HG03342 (cell line): ENCODE measurements around the gene PRCD.
A peak's percentile ranks its signal among the peaks of the same experiment; 100 is the strongest.
"Not testable (repeated sequence)": the region's sequence is repeated elsewhere in the genome, so short reads cannot be mapped to it uniquely, and the experiment has no call there.

Experiments
- ATAC-seq: cut with Tn5 transposase; IDR thresholded peaks from one replicate; pipeline ENCODE4 v1.9.1; 2021; ENCODE audit warnings: mild to moderate bottlenecking, moderate library complexity; ENCODE audit not compliant: unreplicated experiment

Gene PRCD

DNA sequence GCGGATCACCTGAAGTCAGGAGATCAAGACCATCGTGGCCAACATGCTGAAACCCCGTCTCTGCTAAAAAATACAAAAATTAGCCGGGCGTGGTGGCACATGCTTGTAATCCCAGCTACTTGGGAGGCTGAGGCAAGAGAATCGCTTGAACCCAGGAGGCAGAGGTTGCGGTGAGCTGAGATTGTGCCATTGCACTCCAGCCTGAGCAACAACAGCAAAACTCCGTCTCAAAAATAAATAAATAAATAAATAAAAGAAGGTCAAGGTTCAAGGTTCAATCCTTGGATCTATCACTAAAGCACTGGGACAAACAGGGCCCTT, 14.4 kb upstream of the PRCD start:
- not testable (repeated sequence) for ATAC-seq

GRCh38 chr17:76527016-76527415, 12.8 kb upstream of the PRCD start:
- ATAC-seq: not testable (repeated sequence)

- ATAC-seq: peak; percentile 41
These were observed 12.3 kb upstream of the PRCD start for GRCh38 chr17:76527430-76528111.

- peak; percentile 45 for ATAC-seq
These were observed 11.7 kb upstream of the PRCD start for GRCh38 chr17:76528156-76528527.

GRCh38 chr17:76528528-76529223, 11.2 kb upstream of the PRCD start:
- no peak for ATAC-seq

GRCh38 chr17:76529224-76530094, 10.4 kb upstream of the PRCD start:
- no peak for ATAC-seq

- no peak for ATAC-seq
These were observed 9.6 kb upstream of the PRCD start for GRCh38 chr17:76530095-76530723.

DNA sequence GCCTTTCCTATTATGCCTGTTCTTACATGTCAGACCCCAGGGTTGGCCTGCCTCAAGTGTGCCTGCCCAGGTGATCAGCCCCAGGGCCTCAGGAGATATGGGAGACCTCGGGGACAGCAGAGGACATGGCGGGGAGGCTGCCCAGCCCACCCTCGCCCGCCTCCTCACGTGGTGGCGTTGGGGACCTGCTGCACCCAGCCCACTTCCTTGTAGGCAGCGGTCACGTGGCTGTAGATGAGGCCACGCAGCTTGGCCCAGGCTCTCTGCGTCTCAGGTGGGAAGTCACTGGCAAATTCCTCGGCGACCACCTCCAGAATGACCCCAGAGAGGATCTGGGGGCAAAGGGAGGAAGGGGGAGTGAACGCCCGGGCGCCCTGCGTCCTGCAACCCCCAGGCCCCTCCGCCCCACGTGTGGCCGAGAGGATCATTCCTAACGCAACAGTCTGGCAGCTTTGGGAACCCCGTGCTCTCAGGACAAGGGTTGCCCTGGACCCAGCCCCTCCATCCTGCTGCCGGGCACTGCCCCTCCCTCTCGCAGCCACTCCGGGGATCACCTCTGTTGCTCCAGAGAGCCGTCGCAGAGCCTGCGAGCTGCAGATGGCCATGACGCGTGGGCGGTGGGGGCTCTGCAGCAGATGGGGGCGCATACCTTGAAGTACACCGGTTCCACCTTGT, 8.9 kb upstream of the PRCD start:
- no peak for ATAC-seq

GRCh38 chr17:76531486-76532038, 8.3 kb upstream of the PRCD start:
- no peak for ATAC-seq

- no peak for ATAC-seq
These were observed 7.7 kb upstream of the PRCD start for GRCh38 chr17:76532072-76532651.

- ATAC-seq: not testable (repeated sequence)
These were observed 6.0 kb upstream of the PRCD start for GRCh38 chr17:76533640-76534359.

GRCh38 chr17:76534831-76535732, 4.8 kb upstream of the PRCD start:
- ATAC-seq: no peak

DNA sequence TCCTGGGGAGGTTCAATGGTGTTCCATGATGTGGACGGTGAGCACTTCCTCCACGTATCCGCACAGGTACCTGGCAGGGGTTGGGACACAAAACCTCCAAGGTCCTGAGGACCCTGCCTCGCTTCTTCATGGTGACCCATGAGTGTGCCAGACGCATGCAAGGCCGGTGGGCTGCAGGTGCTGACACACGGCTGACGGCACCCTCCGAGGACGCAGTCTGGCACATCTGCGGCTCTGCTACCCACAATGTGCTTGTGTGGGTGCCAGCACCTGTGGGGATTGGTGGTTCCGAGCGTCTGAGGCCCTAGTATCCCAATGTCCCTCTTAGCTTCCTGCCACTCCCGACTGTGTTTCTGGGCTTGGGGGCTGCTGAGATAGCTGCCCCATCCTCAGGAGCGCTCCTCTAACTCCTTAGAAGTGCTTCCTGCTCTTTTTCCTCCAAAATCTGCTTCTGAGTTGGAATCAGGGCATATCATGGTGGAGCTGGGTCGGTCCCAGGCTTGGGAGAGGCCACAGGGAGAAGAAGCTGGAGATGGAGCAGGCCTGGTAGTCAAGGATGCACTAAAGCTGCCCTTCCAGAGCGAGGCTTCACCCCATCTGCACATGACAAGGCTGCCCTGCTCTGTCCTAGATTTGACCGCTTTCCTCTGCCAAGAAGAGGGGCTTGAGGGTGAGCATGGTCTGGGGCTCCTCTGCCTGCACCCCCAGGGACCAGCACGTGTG, 3.9 kb upstream of the PRCD start:
- ATAC-seq: no peak

- ATAC-seq: no peak
These were observed 3.1 kb upstream of the PRCD start for GRCh38 chr17:76536511-76537287.

DNA sequence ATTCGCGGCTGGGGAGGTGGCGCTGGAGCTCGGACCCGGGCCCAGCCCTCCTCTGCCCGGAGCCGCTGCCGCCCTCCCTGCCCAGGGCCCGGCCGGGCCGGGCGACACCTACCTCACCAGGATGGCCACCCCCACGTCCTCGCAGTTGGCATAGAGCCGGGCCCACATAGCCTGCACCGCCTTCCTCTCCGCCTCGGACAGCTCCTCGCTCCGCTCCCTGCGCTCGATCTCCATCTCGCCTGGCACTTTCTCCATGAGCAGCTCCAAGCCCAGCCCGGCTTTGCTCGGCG, 2.6 kb upstream of the PRCD start:
- ATAC-seq: no peak

DNA sequence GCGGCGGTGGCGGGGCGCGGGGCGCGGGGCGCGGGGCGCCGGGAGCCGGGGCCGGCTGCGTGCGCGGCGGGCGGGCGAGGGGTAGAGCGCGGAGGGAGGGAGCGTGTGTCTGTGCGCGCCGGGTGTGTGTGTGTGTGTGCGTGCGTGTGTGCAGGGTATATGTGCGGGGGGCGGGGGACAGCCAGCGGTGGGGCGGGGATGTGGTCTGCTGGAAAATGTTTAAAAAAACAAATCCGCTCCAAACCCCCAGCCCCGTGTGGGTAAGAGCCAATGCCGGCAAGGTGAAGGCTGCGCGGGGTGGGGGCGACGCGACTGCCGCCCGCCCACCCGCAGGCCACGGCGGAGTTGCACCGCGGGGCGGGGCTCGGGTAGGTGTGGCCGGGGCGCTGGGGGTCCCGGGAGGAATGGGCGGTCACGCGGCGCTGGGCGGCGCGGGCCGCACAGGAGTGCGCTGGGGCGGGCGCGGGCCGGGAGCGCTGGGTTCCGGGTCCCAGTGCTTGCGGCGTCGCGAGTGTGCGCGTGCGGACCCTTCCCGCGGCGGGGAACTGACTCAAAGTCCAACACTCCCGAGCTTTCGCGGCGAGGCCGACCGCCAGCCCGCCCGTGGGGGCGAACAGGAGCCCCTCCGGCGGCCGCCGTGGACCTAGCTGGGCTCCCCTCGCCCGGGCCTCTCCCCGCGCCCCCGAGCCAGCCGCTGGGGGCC, 2.1 kb upstream of the PRCD start, which contains the start of gene CYGB:
CYGB (minus strand) TSS at position 132 of the 703 bp plus-strand sequence. CDS start 167 bp downstream, outside the sequence.
- ATAC-seq: no peak
